Naive thymus-derived CD8-positive, alpha-beta T cell (primary cell): Measurements from ENCODE around the gene NUDT8. TPM values are rescaled to one million over a fixed set of nuclear protein-coding genes. Genes with fewer than 3 reads are reported as not detected.
"Not testable (repeated sequence)": the region's sequence is repeated elsewhere in the genome, so short reads cannot be mapped to it uniquely, and the experiment has no call there.

Experiments used
- ATAC-seq, 2 donors: fragments of 150-1000 bp; cut with Tn5 transposase in 1 of 2; sonication (Bioruptor Pico), chemical (Tn5 transposase) in 1 of 2; 1 replicate in 1 of 2; 2 replicates in 1 of 2; pipeline ENCODE4 v1.10.0; 2021; ENCODE audit warnings: mild to moderate bottlenecking in 2 of 2, moderate library complexity in 2 of 2
- POLR2A ChIA-PET: fragments of 350-600 bp; sonication (Branson Sonifier 250); formaldehyde crosslinking; loops from one replicate; lab custom pipeline; 2021; ENCODE audit warnings: antibody characterized with exemption; lab: Charles Lee
- DNase-seq, 10 donors: peaks; one replicate each; pipeline versions ENCODE4 v3.0.0 to v3.0.0-alpha.2; 2020 to 2022
- H3K27ac Mint-ChIP-seq, 10 donors: one replicate each; pipeline ENCODE4 v1.8.0; 2020 to 2022; ENCODE audit warnings: mild to moderate bottlenecking in 10 of 10, mixed read lengths in 10 of 10, moderate library complexity in 4 of 10, inconsistent platforms in 1 of 10
- H3K27me3 Mint-ChIP-seq, 5 donors: one replicate each; pipeline ENCODE4 v1.8.0; 2021 to 2022; ENCODE audit warnings: mixed read lengths in 5 of 5
- H3K36me3 Mint-ChIP-seq, 3 donors: one replicate each; pipeline ENCODE4 v1.8.0; 2020 to 2022; ENCODE audit warnings: mixed read lengths in 3 of 3, mild to moderate bottlenecking in 2 of 3, inconsistent platforms in 1 of 3
- H3K4me1 Mint-ChIP-seq, 4 donors: one replicate each; pipeline ENCODE4 v1.8.0; 2021 to 2022; ENCODE audit warnings: mixed read lengths in 4 of 4
- H3K4me3 Mint-ChIP-seq, 10 donors: one replicate each; pipeline ENCODE4 v1.8.0; 2020 to 2022; ENCODE audit warnings: mild to moderate bottlenecking in 10 of 10, mixed read lengths in 10 of 10, moderate library complexity in 6 of 10, inconsistent platforms in 1 of 10
- H3K9me3 Mint-ChIP-seq, 9 donors: one replicate each; pipeline ENCODE4 v1.8.0; 2020 to 2022; ENCODE audit warnings: mixed read lengths in 9 of 9, mild to moderate bottlenecking in 3 of 9, inconsistent platforms in 1 of 9, moderate library complexity in 1 of 9
- polyA plus RNA-seq, 3 donors: library from polyadenylated mRNA; unstranded; fragments of 300-500 nt; fragmentation: Illumina TruSeq; gene quantifications; one replicate each; pipeline ENCODE4 v1.2.3, GENCODE V29; 2021
- total RNA-seq, 8 experiments: library from RNA in 2 of 8; stranded (reverse) in 2 of 8; gene quantifications; one replicate each; pipeline ENCODE4 v1.2.3 and lab custom pipeline; 2021 to 2026

The NUDT8 gene
- total and polyA plus RNA-seq, 5 experiments from 2014 or later: 2.0 to 3.2 (median 2.7) TPM

DNA sequence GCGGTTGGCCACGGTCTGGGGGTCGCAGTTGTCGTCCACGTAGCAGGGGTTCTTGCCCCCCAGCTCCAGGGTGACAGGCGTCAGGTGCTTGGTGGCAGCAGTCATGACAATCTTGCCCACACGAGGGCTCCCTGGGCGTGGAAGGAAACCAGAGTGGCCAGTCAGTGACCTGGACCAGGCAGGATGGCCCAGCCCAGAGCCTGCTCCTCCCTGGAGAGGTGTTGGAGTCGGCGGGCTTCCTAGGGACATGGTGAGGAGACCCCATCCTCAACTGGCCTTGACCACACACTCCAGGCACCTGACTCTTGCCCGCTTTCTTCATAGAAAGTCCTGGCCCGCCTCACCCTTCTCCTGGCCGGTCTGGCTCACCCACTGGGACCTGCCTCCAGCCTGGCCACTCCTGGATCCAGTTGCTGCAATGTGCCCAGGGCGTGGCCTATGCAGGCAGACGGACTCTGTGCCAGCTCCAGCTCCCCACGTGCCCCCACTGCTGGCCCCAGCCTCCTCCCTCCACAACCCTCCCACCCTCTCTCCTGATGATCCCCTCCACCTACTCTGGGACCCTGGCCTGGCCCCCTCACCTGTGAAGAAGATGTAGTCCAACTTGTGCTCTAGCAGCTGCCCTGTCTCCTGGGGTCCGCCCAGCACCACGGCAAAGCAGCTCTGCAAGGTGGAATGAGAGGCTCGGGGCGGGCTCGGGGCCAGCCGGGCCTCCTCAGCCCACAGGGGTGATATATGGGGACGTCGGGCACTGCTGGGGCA lies 36.0 kb upstream of the NUDT8 start:
- Mint-ChIP-seq H3K27ac (peak overlapping the region in 1 of 10 donors; percentile 43), H3K27me3 (peaks cover 0 to 2% (median 0%) of the 10 kb centered on the region in 5 donors), H3K4me3 (no peak overlapping the region), H3K9me3 (no peaks in the 10 kb centered on the region), H3K4me1 (peaks cover 0 to 7% (median 0%) of the 10 kb centered on the region in 4 donors), H3K36me3 (no peaks in the 10 kb centered on the region)
- POLR2A ChIA-PET: interaction anchor here (0.6 kb wide), 1 partner anchor 13 kb away, joined by 4 read pairs; no protein-coding TSS in a partner anchor
- no peak for ATAC-seq
- DNase-seq: no peak

DNA sequence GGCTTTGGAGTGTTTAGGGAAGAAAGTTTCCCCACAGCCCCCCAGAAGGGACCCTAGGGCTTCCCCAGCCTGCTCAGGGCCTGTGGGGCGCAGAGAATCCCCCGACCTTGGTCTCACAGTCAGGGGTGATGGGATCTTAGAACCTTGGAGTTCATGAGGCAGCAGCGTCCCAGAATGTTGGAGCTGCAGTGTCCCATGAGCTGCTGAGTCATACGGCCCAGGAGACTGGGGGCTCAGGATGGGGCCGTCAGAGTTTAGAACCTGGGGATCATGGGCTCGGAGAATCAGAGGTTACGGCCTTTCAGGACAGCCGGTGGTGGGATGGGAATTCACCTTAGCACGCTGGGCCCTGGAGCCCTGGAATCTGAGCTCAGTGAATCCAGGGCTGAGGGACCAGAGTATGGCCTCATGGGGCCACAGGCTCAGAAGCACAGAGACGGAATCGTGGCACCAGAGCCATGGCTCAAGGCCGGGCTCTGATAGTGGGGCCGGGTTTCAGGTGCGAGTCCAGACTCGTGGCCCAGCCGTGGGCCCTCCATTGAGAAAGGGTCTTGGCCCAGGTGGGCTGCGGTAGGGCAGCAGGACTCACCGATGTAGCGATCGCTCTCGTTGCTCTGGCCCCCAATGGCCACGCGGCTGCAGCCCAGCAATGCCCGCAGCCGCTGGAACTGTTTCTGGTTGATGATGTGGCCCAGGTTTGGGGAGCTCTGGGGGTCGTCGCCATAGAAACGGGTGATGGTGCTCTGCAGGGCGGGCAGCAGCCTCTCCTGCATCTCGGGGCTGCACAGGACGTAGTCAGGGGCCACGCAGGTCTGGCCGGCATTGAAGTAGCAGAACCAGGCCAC lies 35.2 kb upstream of the NUDT8 start:
- Mint-ChIP-seq H3K4me3 (no peak overlapping the region), H3K4me1 (peaks cover 0 to 7% (median 0%) of the 10 kb centered on the region in 4 donors), H3K9me3 (no peaks in the 10 kb centered on the region), H3K27me3 (peaks cover 0 to 2% (median 0%) of the 10 kb centered on the region in 5 donors), H3K36me3 (no peaks in the 10 kb centered on the region), H3K27ac (no peak overlapping the region)
- POLR2A ChIA-PET: interaction anchor here (0.6 kb wide), 1 partner anchor 12 kb away, joined by 4 read pairs; no protein-coding TSS in a partner anchor
- DNase-seq (no peak), ATAC-seq (no peak)

DNA sequence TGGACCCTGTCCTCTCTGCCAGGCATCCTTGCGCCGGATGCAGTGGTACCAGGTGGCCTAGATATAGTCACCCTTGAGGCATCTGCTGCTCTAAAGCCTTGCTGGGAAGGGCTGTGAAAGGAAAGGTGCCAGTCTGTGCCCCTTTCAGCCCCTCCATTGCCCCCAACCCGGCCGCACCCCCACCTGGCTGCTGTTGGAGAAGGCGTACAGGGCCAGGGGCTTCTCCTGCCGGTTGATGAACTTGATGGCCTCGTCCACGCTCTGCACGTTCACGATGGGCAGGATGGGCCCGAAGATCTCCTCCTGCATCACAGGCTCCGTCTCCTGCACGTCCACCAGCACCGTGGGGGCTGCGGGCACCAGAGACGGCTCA lies 34.5 kb upstream of the NUDT8 start:
- no peaks in the 10 kb centered on the region for H3K9me3 Mint-ChIP-seq
- no peaks in the 10 kb centered on the region for H3K36me3 Mint-ChIP-seq
- ATAC-seq (no peak), DNase-seq (no peak)
- H3K27ac Mint-ChIP-seq: no peak overlapping the region
- peaks cover 0 to 2% (median 0%) of the 10 kb centered on the region in 5 donors for H3K27me3 Mint-ChIP-seq
- POLR2A ChIA-PET: no interaction called here
- peaks cover 0 to 7% (median under 1%) of the 10 kb centered on the region in 4 donors for H3K4me1 Mint-ChIP-seq
- no peak overlapping the region for H3K4me3 Mint-ChIP-seq

DNA sequence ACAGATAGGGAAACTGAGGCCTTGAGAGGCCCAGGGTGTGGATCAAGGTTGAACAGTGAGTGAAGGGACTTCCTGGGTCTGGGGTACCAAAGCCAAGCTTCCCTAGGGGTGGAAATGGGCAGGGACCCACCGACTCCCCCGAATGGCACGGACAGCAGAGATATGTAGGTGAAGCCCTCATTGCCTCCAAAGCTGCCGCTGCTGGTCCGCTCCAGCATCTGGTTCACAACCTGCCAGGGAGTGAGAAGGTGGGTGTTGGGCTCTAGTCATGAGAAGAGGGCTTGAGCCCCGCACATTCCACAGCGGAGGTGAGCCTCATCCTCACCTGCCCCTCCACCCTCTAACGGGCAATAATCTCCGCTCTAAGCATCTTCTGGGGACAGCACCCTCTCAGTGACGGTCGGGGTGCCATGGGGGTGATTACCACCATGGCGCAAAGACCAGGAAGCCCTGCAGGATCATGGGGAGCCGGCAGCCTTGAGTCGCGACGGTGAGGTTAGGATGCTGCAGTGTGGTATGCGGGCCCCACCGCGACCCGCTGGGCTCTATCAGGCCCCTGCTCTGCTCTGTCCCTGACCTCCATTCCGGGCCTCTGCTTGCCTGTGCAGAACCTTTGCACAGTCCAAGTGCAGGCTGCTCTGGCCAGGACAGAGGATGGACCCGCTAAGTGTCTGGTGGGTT lies 33.9 kb upstream of the NUDT8 start:
- Mint-ChIP-seq H3K36me3 (no peaks in the 10 kb centered on the region), H3K9me3 (no peaks in the 10 kb centered on the region), H3K4me1 (peaks cover 0 to 7% (median 2%) of the 10 kb centered on the region in 4 donors), H3K27me3 (peaks cover 0 to 2% (median 0%) of the 10 kb centered on the region in 5 donors), H3K27ac (no peak overlapping the region), H3K4me3 (no peak overlapping the region)
- DNase-seq: no peak
- ATAC-seq: no peak
- POLR2A ChIA-PET: no interaction called here

DNA sequence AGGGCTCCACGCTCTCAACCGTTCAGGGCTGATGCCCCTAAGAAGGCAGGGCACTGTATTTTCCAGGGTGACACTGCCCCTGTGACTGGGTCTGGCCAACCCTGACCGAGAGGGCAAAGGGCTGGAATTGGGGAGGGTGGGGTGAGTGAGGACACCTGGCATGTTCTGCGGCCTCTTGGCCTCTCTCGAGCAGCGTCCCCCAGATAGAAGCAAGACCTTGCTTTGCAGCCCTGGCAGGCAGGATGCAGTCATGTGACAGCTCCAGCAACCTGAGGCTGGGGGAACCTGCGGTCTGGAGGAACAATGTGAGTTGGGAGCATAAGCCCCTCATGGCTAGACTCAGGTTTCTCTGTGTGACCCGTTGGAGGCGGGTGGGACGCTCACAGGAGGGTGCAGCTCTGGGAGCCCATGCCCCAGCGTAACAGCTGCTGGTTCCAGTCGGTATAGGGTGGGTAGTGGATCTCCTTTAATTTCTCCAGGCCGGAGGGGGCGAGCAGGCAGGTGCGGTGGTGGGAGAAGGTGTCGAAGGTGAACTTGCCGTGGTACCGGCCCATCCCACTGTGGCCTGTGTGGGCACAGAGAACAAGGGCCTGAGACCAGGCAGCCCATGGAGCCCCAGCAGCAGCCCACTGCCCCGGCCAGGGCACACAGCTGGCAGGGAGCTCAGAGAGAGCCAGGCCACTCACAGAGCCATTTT lies 33.2 kb upstream of the NUDT8 start:
- POLR2A ChIA-PET: no interaction called here
- Mint-ChIP-seq H3K27me3 (peaks cover 0 to 2% (median 0%) of the 10 kb centered on the region in 5 donors), H3K27ac (no peak overlapping the region), H3K4me1 (peaks cover 0 to 7% (median 2%) of the 10 kb centered on the region in 4 donors), H3K4me3 (no peak overlapping the region), H3K9me3 (no peaks in the 10 kb centered on the region), H3K36me3 (no peaks in the 10 kb centered on the region)
- DNase-seq (no peak), ATAC-seq (no peak)

DNA sequence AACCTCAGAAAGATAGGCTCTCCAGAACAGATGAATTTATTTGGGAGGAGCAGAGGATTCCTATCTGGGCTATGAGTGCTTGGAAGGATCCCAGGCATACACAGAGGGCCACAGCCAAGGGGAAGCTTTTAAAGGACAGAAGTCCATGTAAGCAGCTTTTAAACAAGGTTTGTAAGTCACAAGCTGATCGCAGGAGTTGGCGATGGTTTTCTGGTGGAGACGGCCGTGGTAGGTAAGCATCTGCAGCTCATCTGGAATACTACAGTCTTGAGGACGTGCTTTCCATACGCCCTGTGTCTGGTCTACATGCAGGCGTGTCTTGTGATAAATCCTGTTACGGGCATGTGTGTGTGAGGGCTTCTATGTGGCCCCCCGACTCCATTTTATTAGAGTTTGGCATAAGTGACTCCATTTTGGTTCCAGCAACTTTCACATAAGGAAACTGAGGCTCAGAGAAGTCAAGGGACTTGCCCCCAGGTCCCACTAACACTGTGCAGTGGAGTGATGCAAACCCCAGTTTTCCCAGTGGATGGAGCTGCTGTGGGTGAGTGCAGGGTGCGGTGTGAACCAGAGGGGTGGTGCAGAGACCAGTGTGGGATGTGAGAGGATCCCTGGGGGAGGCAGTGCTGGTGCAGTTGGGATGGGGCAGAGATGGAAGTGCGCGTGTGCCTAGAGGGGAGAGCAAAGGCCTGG lies 32.6 kb upstream of the NUDT8 start:
- Mint-ChIP-seq H3K4me3 (no peak overlapping the region), H3K27ac (no peak overlapping the region), H3K27me3 (peaks cover 0 to 2% (median 0%) of the 10 kb centered on the region in 5 donors), H3K9me3 (no peaks in the 10 kb centered on the region), H3K4me1 (peaks cover 0 to 8% (median 2%) of the 10 kb centered on the region in 4 donors), H3K36me3 (no peaks in the 10 kb centered on the region)
- ATAC-seq (no peak), DNase-seq (no peak)
- POLR2A ChIA-PET: no interaction called here

DNA sequence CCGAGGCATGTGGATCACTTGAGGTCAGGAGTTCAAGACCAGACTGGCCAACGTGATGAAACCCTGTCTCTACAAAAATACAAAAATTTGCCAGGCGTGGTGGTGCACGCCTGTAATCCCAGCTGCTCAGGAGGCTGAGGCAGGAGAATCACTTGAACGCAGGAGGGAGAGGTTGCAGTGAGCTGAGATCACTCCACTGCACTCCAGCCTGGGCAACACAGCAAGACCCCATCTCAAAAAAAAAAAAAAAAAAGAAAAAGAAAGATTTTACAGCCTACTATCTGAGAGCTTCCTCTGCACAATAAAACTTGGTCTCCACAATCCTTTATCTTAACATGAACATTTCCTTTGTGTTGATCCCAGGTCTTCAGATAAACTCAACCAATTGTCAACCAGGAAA lies 31.0 kb upstream of the NUDT8 start:
- H3K4me3 Mint-ChIP-seq, DNase-seq, H3K9me3 Mint-ChIP-seq, H3K36me3 Mint-ChIP-seq, H3K27me3 Mint-ChIP-seq, H3K27ac Mint-ChIP-seq, POLR2A ChIA-PET, ATAC-seq, H3K4me1 Mint-ChIP-seq: not testable (repeated sequence)

DNA sequence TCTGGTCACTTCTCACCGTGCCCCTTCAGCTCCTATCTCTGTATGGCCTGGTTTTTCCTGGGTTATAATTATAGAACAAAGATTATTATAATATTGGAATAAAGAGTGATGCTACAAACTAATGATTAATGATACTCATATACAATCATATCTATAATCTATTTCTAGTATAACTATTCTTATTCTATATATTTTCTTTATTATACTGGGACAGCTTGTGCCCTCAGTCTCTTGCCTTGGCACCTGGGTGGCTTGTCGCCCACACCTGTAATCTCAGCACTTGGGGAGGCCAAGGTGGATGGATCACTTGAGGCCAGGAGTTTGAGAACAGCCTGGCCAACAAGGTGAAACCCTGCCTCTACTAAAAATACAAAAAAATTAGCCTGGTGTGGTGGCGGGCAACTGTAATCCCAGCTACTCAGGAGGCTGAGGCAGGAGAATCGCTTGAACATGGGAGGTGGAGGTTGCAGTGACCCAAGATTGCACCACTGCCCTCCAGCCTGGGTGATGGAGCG lies 30.0 kb upstream of the NUDT8 start:
- not testable (repeated sequence) for H3K27me3 Mint-ChIP-seq, H3K9me3 Mint-ChIP-seq, DNase-seq, H3K27ac Mint-ChIP-seq, H3K4me3 Mint-ChIP-seq, ATAC-seq, H3K4me1 Mint-ChIP-seq, H3K36me3 Mint-ChIP-seq
- POLR2A ChIA-PET: interaction anchor here (3.3 kb wide), 1 partner anchor 31 kb away, joined by 16 read pairs; the partner anchor contains the start of gene NUDT8

DNA sequence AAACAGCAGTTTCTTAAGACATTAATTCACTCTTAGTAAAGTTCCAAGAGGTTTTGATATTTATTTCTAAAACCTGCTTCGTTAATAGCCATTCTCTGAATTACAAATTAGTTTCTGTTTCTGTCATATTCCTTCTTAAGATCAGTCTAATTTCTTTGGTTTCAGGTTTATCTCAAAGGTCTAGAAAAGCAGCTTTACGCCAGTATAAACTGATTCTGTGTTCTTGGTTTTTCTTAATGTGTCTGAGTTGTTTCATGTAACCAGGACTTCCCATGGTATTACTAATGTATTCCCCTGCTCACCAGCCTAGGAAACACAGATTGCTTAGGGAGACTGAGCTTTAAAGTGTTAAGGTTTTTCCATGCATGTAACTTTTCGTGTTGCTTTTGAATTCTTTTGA lies 27.6 kb upstream of the NUDT8 start:
- Mint-ChIP-seq H3K27me3 (peaks cover 0 to 1% (median 0%) of the 10 kb centered on the region in 5 donors), H3K4me3 (no peak overlapping the region), H3K9me3 (no peaks in the 10 kb centered on the region), H3K27ac (no peak overlapping the region), H3K36me3 (no peaks in the 10 kb centered on the region), H3K4me1 (peaks cover 0 to 2% (median 2%) of the 10 kb centered on the region in 4 donors)
- DNase-seq (no peak), ATAC-seq (no peak)
- POLR2A ChIA-PET: interaction anchor here (3.3 kb wide), 1 partner anchor 28 kb away, joined by 16 read pairs; the partner anchor contains the start of gene NUDT8

DNA sequence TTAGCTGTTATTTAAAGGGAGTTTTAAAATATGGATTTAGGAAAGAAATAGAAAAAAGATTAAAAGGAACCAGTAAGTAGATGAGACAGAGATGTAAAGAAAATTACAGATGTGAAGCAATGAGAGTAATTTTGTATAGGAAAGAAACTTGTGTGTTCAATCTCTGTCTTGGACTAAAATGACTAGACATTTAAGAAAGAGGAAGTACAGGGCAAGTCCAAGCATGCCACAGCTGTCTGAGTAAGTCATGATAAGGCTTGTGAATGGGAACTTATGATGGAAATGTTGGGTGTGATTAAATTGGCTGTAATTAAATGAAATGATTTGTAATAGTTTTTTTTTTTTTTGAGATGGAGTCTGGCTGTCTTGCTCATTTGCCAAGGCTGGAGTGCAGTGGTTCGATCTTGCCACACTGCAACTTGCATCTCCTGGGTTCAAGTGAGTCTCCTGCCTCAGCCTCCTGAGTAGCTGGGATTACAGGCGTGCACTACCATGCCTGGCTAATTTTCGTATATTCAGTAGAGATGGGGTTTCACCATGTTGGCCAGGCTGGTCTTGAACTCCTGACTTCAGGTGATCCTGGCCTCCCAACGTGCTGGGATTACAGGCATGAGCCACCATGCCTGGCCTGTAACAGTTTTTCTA lies 26.7 kb upstream of the NUDT8 start:
- H3K27me3 Mint-ChIP-seq: peaks cover 0 to 1% (median 0%) of the 10 kb centered on the region in 5 donors
- H3K9me3 Mint-ChIP-seq: no peaks in the 10 kb centered on the region
- ATAC-seq: no peak
- DNase-seq: no peak
- peak overlapping the region in 1 of 10 donors; percentile 66 for H3K27ac Mint-ChIP-seq
- H3K4me1 Mint-ChIP-seq: peaks cover 0 to 2% (median 2%) of the 10 kb centered on the region in 4 donors
- H3K4me3 Mint-ChIP-seq: no peak overlapping the region
- POLR2A ChIA-PET: no interaction called here
- H3K36me3 Mint-ChIP-seq: no peaks in the 10 kb centered on the region

DNA sequence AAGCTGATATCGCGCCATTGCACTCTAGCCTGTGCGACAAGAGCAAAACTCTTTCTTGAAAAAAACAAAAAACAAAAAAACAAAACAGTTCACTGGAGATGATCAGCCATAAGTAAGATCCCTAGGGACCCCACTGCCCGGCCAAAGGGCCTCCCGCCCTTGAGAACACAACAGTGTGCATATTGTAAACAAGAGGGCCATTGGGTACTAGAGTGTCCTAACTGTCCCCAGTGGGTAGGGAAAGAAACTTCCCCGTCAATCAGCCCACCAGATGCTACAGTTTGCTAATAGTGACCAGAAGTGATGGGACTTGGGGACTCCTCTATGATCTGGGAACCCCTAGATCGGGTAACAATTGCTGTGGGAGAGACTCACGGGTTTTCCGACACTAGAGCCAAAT lies 24.5 kb upstream of the NUDT8 start:
- H3K27ac Mint-ChIP-seq: no peak overlapping the region
- no peaks in the 10 kb centered on the region for H3K36me3 Mint-ChIP-seq
- no peaks in the 10 kb centered on the region for H3K27me3 Mint-ChIP-seq
- H3K9me3 Mint-ChIP-seq: no peaks in the 10 kb centered on the region
- no peak for DNase-seq
- no peak for ATAC-seq
- H3K4me3 Mint-ChIP-seq: no peak overlapping the region
- H3K4me1 Mint-ChIP-seq: peaks cover 4 to 22% (median 16%) of the 10 kb centered on the region in 4 donors
- POLR2A ChIA-PET: interaction anchor here (0.6 kb wide), 1 partner anchor 74 kb away, joined by 7 read pairs; no protein-coding TSS in a partner anchor
